H1 (cell line): ENCODE data around the gene RCAN2. TPM values are rescaled to one million over a fixed set of nuclear protein-coding genes. Genes with fewer than 3 reads are reported as not detected.

ENCODE experiments used
- CTCF ChIA-PET: fragments of 300-600 bp; sonication (Branson Sonifier 250); formaldehyde crosslinking; loops from one replicate; lab custom pipeline; 2021; ENCODE audit not compliant: partially characterized antibody; lab: Charles Lee
- POLR2A ChIA-PET: fragments of 300-600 bp; sonication (Branson Sonifier 250); formaldehyde crosslinking; loops from one replicate; lab custom pipeline; 2021; ENCODE audit warnings: inconsistent platforms; ENCODE audit not compliant: partially characterized antibody; lab: Charles Lee
- DNase-seq, 2 experiments: peaks; one replicate each; pipeline versions ENCODE4 v3.0.0 to v3.0.0-alpha.2; 2010 to 2022; ENCODE audit warnings: low spot score in 2 of 2, low read depth in 1 of 2, mixed read lengths in 1 of 2
- FAIRE-seq: peaks from 2 replicates; lab custom pipeline; 2011; peaks lifted over from hg19 to GRCh38; lab: Jason Lieb, UNC
- H2AFZ ChIP-seq: 2 replicates; pipeline ENCODE4 v1.8.1; 2012; ENCODE audit warnings: low read length, inconsistent platforms
- H2AK5ac ChIP-seq: 2 replicates; pipeline ENCODE4 v1.6.1; 2013; ENCODE audit warnings: low read depth, low read length
- H2BK120ac ChIP-seq: replicated peaks from 2 replicates; pipeline ENCODE3; 2013; ENCODE audit warnings: low read depth, low read length, inconsistent platforms
- H2BK12ac ChIP-seq: 2 replicates; pipeline ENCODE4 v1.6.1; 2013; ENCODE audit warnings: low read depth, low read length
- H2BK15ac ChIP-seq: 2 replicates; pipeline ENCODE4 v1.6.1; 2013; ENCODE audit warnings: low read length
- H2BK20ac ChIP-seq: 2 replicates; pipeline ENCODE4 v1.6.1; 2013; ENCODE audit warnings: low read length
- H2BK5ac ChIP-seq: 2 replicates; pipeline ENCODE4 v1.6.1; 2013; ENCODE audit warnings: low read depth, low read length
- H3K14ac ChIP-seq: 2 replicates; pipeline ENCODE4 v1.6.1; 2013; ENCODE audit warnings: inconsistent platforms; ENCODE audit not compliant: insufficient read length
- H3K18ac ChIP-seq: 2 replicates; pipeline ENCODE4 v1.6.1; 2013; ENCODE audit warnings: low read length; ENCODE audit errors: extremely low read depth
- H3K23ac ChIP-seq: 2 replicates; pipeline ENCODE4 v1.6.1; 2013; ENCODE audit warnings: inconsistent platforms; ENCODE audit not compliant: insufficient read length
- H3K23me2 ChIP-seq: 2 replicates; pipeline ENCODE4 v1.6.1; 2013; ENCODE audit warnings: low read depth, low read length
- H3K27ac ChIP-seq: 2 replicates; pipeline ENCODE4 v1.6.1; 2011; ENCODE audit warnings: low read depth, low read length, inconsistent platforms
- H3K27me3 ChIP-seq, 4 experiments: replicated peaks in 1 of 4; 1 replicate in 1 of 4; 2 replicates in 3 of 4; pipeline versions ENCODE4 v1.6.1 to v1.8.1; 2011 to 2013; ENCODE audit warnings: low read length in 3 of 4, mild to moderate bottlenecking in 3 of 4, inconsistent platforms in 2 of 4, mixed read lengths in 2 of 4, moderate library complexity in 1 of 4; ENCODE audit not compliant: control insufficient read depth in 3 of 4, insufficient read depth in 3 of 4; ENCODE audit errors: extremely low read depth in 1 of 4
- H3K36me3 ChIP-seq, 4 experiments: 2 replicates each; pipeline versions ENCODE4 v1.6.1 to v1.8.1; 2011 to 2013; ENCODE audit warnings: mild to moderate bottlenecking in 4 of 4, low read length in 3 of 4, moderate library complexity in 2 of 4, control low read depth in 1 of 4, inconsistent platforms in 1 of 4; ENCODE audit not compliant: insufficient read depth in 4 of 4, control insufficient read depth in 2 of 4
- H3K4ac ChIP-seq: replicated peaks from 2 replicates; pipeline ENCODE3; 2013; ENCODE audit warnings: low read length, low read depth, mixed read lengths, inconsistent platforms; ENCODE audit not compliant: insufficient read length
- H3K4me1 ChIP-seq, 4 experiments: replicated peaks in 1 of 4; 1 replicate in 1 of 4; 2 replicates in 3 of 4; pipeline versions ENCODE4 v1.6.1 to v1.8.1; 2011 to 2013; ENCODE audit warnings: low read length in 3 of 4, inconsistent platforms in 2 of 4, mixed read lengths in 1 of 4; ENCODE audit not compliant: insufficient read depth in 4 of 4, control insufficient read depth in 3 of 4
- H3K4me2 ChIP-seq, 2 experiments: 2 replicates each; pipeline versions ENCODE4 v1.6.1 to v1.8.1; 2011 to 2013; ENCODE audit warnings: low read depth in 2 of 2, low read length in 2 of 2, control low read depth in 1 of 2, inconsistent platforms in 1 of 2, mild to moderate bottlenecking in 1 of 2; ENCODE audit not compliant: insufficient read depth in 1 of 2
- H3K4me3 ChIP-seq, 4 experiments: fragments of 200-600, 300-600 bp in 1 of 4; sonication (generic), shearing (Covaris generic), sonication (Bioruptor Twin) in 1 of 4; 2 replicates each; pipeline versions ENCODE4 v1.5.1 to v1.8.1; 2011 to 2016; ENCODE audit warnings: low read length in 4 of 4, low read depth in 3 of 4, control low read depth in 2 of 4, inconsistent platforms in 2 of 4, mild to moderate bottlenecking in 2 of 4, mixed read lengths in 1 of 4, moderate library complexity in 1 of 4; ENCODE audit not compliant: insufficient read depth in 2 of 4; ENCODE audit errors: extremely low read depth in 1 of 4
- H3K56ac ChIP-seq: replicated peaks from 2 replicates; pipeline ENCODE3; 2013; ENCODE audit warnings: low read depth, mild to moderate bottlenecking, mixed read lengths, low read length, inconsistent platforms; ENCODE audit not compliant: insufficient read length
- H3K79me1 ChIP-seq: 2 replicates; pipeline ENCODE4 v1.6.1; 2013; ENCODE audit warnings: low read depth, low read length, control low read depth
- H3K79me2 ChIP-seq, 2 experiments: 2 replicates each; pipeline versions ENCODE4 v1.6.1 to v1.8.1; 2012 to 2013; ENCODE audit warnings: low read length in 2 of 2, mild to moderate bottlenecking in 2 of 2, inconsistent platforms in 1 of 2; ENCODE audit not compliant: insufficient read depth in 2 of 2, control insufficient read depth in 1 of 2
- H3K9ac ChIP-seq, 4 experiments: replicated peaks in 1 of 4; 1 replicate in 1 of 4; 2 replicates in 3 of 4; pipeline versions ENCODE4 v1.6.1 to v1.8.1; 2011 to 2013; ENCODE audit warnings: low read depth in 3 of 4, low read length in 3 of 4, control low read depth in 2 of 4, mild to moderate bottlenecking in 2 of 4, moderate library complexity in 2 of 4, inconsistent platforms in 1 of 4; ENCODE audit errors: extremely low read depth in 1 of 4
- H3K9me3 ChIP-seq, 2 experiments: 2 replicates each; pipeline versions ENCODE4 v1.6.1 to v1.8.1; 2012 to 2013; ENCODE audit warnings: mild to moderate bottlenecking in 2 of 2, moderate library complexity in 2 of 2, control low read depth in 1 of 2, inconsistent platforms in 1 of 2, low read depth in 1 of 2, low read length in 1 of 2, mixed read lengths in 1 of 2; ENCODE audit not compliant: insufficient read depth in 2 of 2
- H4K20me1 ChIP-seq, 2 experiments: replicated peaks in 1 of 2; 2 replicates each; pipeline versions ENCODE3 to v1.8.1; 2011 to 2013; ENCODE audit warnings: inconsistent platforms in 2 of 2, low read length in 2 of 2, mild to moderate bottlenecking in 1 of 2; ENCODE audit not compliant: insufficient read depth in 2 of 2, control insufficient read depth in 1 of 2
- H4K5ac ChIP-seq: 2 replicates; pipeline ENCODE4 v1.6.1; 2013; ENCODE audit warnings: low read length, low read depth, mixed read lengths, inconsistent platforms; ENCODE audit not compliant: insufficient read length
- H4K8ac ChIP-seq: 2 replicates; pipeline ENCODE4 v1.8.0; 2013; ENCODE audit warnings: mild to moderate bottlenecking, moderate library complexity, low read length, inconsistent platforms; ENCODE audit not compliant: insufficient read depth; ENCODE audit errors: extremely low read depth
- H4K91ac ChIP-seq: replicated peaks from 2 replicates; pipeline ENCODE3; 2013; ENCODE audit warnings: low read length, mixed read lengths, inconsistent platforms; ENCODE audit not compliant: insufficient read length
- ATF2 ChIP-seq: IDR thresholded peaks from 2 replicates; pipeline ENCODE4 v1.6.1; 2012; ENCODE audit warnings: low read length, inconsistent platforms
- BCL11A ChIP-seq, 2 experiments: IDR thresholded peaks; one replicate each; pipeline ENCODE4 v1.6.1; 2011; ENCODE audit warnings: low read depth in 2 of 2, low read length in 2 of 2, mild to moderate bottlenecking in 2 of 2
- CTBP2 ChIP-seq: IDR thresholded peaks from 2 replicates; pipeline ENCODE4 v1.7.0; 2011; ENCODE audit warnings: borderline replicate concordance, mild to moderate bottlenecking, moderate library complexity, mixed read lengths, low read length; ENCODE audit not compliant: insufficient read depth, insufficient read length
- GTF2F1 ChIP-seq: IDR thresholded peaks from 2 replicates; pipeline ENCODE4 v1.6.1; 2012; ENCODE audit warnings: low read depth, low read length, improper control_type of control experiment, borderline replicate concordance
- JUND ChIP-seq: IDR thresholded peaks from 2 replicates; pipeline ENCODE4 v1.6.1; 2011; ENCODE audit warnings: mild to moderate bottlenecking, improper control_type of control experiment, low read length
- MAX ChIP-seq: IDR thresholded peaks from 2 replicates; pipeline ENCODE4 v1.6.1; 2012; ENCODE audit warnings: inconsistent platforms
- NRF1 ChIP-seq: IDR thresholded peaks from 2 replicates; pipeline ENCODE4 v1.6.1; 2011; ENCODE audit warnings: mild to moderate bottlenecking, low read depth, low read length, improper control_type of control experiment
- RNF2 ChIP-seq: fragments of 200-900, 300-1000 bp; sonication (generic); IDR thresholded peaks from 2 replicates; pipeline ENCODE4 v1.7.1; 2016; ENCODE audit warnings: borderline replicate concordance, low read depth, mild to moderate bottlenecking, antibody characterized with exemption, low read length; ENCODE audit not compliant: poor library complexity, severe bottlenecking; ENCODE audit errors: missing control alignments
- RXRA ChIP-seq: IDR thresholded peaks from 2 replicates; pipeline ENCODE4 v1.6.1; 2011; ENCODE audit warnings: low read depth, mild to moderate bottlenecking, low read length, moderate library complexity; ENCODE audit not compliant: insufficient read depth
- SAP30 ChIP-seq: fragments of 300-600 bp; sonication (generic); IDR thresholded peaks from 2 replicates; pipeline ENCODE4 v1.7.1; 2012; ENCODE audit warnings: low read length, moderate library complexity, mild to moderate bottlenecking, inconsistent platforms; ENCODE audit not compliant: insufficient read depth, insufficient replicate concordance
- SIRT6 ChIP-seq: IDR thresholded peaks from one replicate; pipeline ENCODE4 v1.7.1; 2012; ENCODE audit warnings: low read length, inconsistent platforms
- SIX5 ChIP-seq: IDR thresholded peaks from 2 replicates; pipeline ENCODE4 v1.6.1; 2011; ENCODE audit warnings: mild to moderate bottlenecking, low read depth, low read length
- TAF1 ChIP-seq: IDR thresholded peaks from 2 replicates; pipeline ENCODE4 v1.6.1; 2011; ENCODE audit warnings: mild to moderate bottlenecking, low read depth, low read length
- polyA plus RNA-seq, 7 experiments: library from polyadenylated mRNA; depleted of rRNA in 3 of 7; stranded (reverse) in 5 of 7; unstranded in 2 of 7; fragments of >200 nt in 5 of 7; fragments of 200-250 nt in 2 of 7; gene quantifications; 1 replicate in 5 of 7; 2 replicates in 1 of 7; 4 replicates in 1 of 7; pipeline versions ENCODE4 v1.2.1 to v1.2.3, GENCODE V29; 2011 to 2013; ENCODE audit warnings: missing spikeins in 2 of 7, mixed read lengths in 2 of 7
- total RNA-seq: library from RNA; stranded (reverse); fragmentation: NEBNext Ultra II Directional; extraction: Animal tissue kit (Norgen Biotek cat#: 25700); gene quantifications from 2 replicates; pipeline ENCODE4 v1.2.1, GENCODE V29; 2021

Gene RCAN2
- total and polyA plus RNA-seq, 2 of the 8 experiments (the other 6 are each of a cell fraction or from before 2014, with no cell fraction given), result 5.0 to 8.5 TPM

- no peak overlapping the region for H2BK15ac ChIP-seq
- H3K27me3 ChIP-seq, result no peaks in the 10 kb centered on the region
- no peak overlapping the region for H3K18ac ChIP-seq
- no peak overlapping the region for H3K23ac ChIP-seq
- no peak overlapping the region for H3K4ac ChIP-seq
- no peak overlapping the region for H3K9ac ChIP-seq
- no peak overlapping the region for H3K56ac ChIP-seq
- no peak overlapping the region for H3K4me3 ChIP-seq
- no peaks in the 10 kb centered on the region for H4K20me1 ChIP-seq
- H3K79me2 ChIP-seq, result no peaks in the 10 kb centered on the region
- no peak overlapping the region for H2BK20ac ChIP-seq
- H3K36me3 ChIP-seq, result no peaks in the 10 kb centered on the region
- no peak overlapping the region for H3K27ac ChIP-seq
- DNase-seq, result no peak
- H3K14ac ChIP-seq, result no peak overlapping the region
- no peak overlapping the region for H2AFZ ChIP-seq
- no peak overlapping the region for H4K91ac ChIP-seq
- no peaks in the 10 kb centered on the region for H3K4me1 ChIP-seq
- no peak overlapping the region for H2AK5ac ChIP-seq
- no peak overlapping the region for H2BK5ac ChIP-seq
- H3K23me2 ChIP-seq, result no peaks in the 10 kb centered on the region
- H3K79me1 ChIP-seq, result no peaks in the 10 kb centered on the region
- no peak overlapping the region for H4K8ac ChIP-seq
- no peak overlapping the region for H3K4me2 ChIP-seq
- no peak overlapping the region for H2BK12ac ChIP-seq
- no peak overlapping the region for H2BK120ac ChIP-seq
- no peaks in the 10 kb centered on the region; a peak in 1 of 4 replicates for H3K9me3 ChIP-seq
- ChIA-PET CTCF (interaction anchor here (2.5 kb wide), 1 partner anchor 13 kb away, joined by 8 read pairs; no protein-coding TSS in a partner anchor), POLR2A (no interaction called here)
- FAIRE-seq, result no peak
- H4K5ac ChIP-seq, result no peak overlapping the region
- no peak for TF ChIP-seq NRF1
- no peak for TF ChIP-seq CTBP2
- TF ChIP-seq BCL11A (IDR thresholded peaks at IDR 0.05; ENCODE audit: low read depth in 2 of 2, low read length in 2 of 2), result no peak
- no peak for TF ChIP-seq JUND
- TF ChIP-seq SAP30, result no peak
- TF ChIP-seq ATF2, result no peak
- no peak for TF ChIP-seq SIRT6
- TF ChIP-seq GTF2F1, result no peak
- TF ChIP-seq TAF1, result no peak
- TF ChIP-seq SIX5, result no peak
- TF ChIP-seq MAX, result no peak
- no peak for TF ChIP-seq RXRA
- no peak for TF ChIP-seq RNF2
These were observed 282.9 kb downstream of the RCAN2 start for GRCh38 chr6:46208303-46208702.
